Transverse colon (tissue), 4 donors: ENCODE data around the gene ARHGAP20.

ENCODE experiments used
- POLR2A ChIP-seq: fragments of 450-650 bp; IDR thresholded peaks from one replicate; pipeline ENCODE4 v1.6.1; 2016; ENCODE audit warnings: antibody characterized with exemption, mild to moderate bottlenecking, moderate library complexity
- POLR2AphosphoS5 ChIP-seq, 3 donors: sonication (generic); formaldehyde crosslinking; IDR thresholded peaks; one replicate each; pipeline ENCODE4 v1.6.1; 2016; ENCODE audit warnings: antibody characterized with exemption in 3 of 3
- TF ChIP-seq, protein P1 (sequence below), 5 experiments: fragments of 200-600 bp in 3 of 5; fragments of 450-650 bp in 2 of 5; sonication (generic) in 3 of 5; IDR thresholded peaks; 1 replicate in 2 of 5; 2 replicates in 3 of 5; pipeline ENCODE4 v1.5.1; 2016 to 2017; ENCODE audit warnings: antibody characterized with exemption in 5 of 5, inconsistent platforms in 3 of 5, mild to moderate bottlenecking in 2 of 5, moderate library complexity in 1 of 5

DNA sequence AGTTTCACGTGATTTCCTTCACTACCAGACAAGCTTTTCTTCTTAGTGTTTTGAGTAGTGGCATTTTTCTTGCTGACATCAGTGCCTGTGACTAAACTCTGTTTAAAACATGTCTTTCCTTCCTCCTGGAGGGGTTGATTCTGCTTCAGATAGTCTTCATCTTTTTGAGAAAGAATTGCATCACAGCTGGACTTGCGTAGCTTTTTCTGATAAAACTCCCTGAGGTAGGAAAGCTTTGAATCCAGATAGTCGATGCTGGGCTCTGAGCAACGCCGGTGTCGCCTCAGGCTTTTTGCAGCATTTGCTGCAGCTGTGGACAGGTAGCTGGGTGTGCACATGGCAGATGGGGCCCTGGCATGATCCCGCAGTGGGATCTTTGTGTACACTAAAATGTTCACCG, 131.7 kb downstream of the ARHGAP20 start:
- TF ChIP-seq POLR2A (no peak), POLR2AphosphoS5 (IDR thresholded peaks at IDR 0.05) (no peak)
- TF ChIP-seq, protein P1, sequence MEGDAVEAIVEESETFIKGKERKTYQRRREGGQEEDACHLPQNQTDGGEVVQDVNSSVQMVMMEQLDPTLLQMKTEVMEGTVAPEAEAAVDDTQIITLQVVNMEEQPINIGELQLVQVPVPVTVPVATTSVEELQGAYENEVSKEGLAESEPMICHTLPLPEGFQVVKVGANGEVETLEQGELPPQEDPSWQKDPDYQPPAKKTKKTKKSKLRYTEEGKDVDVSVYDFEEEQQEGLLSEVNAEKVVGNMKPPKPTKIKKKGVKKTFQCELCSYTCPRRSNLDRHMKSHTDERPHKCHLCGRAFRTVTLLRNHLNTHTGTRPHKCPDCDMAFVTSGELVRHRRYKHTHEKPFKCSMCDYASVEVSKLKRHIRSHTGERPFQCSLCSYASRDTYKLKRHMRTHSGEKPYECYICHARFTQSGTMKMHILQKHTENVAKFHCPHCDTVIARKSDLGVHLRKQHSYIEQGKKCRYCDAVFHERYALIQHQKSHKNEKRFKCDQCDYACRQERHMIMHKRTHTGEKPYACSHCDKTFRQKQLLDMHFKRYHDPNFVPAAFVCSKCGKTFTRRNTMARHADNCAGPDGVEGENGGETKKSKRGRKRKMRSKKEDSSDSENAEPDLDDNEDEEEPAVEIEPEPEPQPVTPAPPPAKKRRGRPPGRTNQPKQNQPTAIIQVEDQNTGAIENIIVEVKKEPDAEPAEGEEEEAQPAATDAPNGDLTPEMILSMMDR (IDR thresholded peaks at IDR 0.05), result no peak
